B cell (primary cell): Measurements from ENCODE around the gene GMEB2. TPM values are rescaled to one million over a fixed set of nuclear protein-coding genes. Genes with fewer than 3 reads are reported as not detected.

Source experiments
- ATAC-seq: fragments of 200-7000 bp; cut with Tn5 transposase; one replicate; pipeline ENCODE4 v1.10.0; 2021; ENCODE audit warnings: low read depth, mild to moderate bottlenecking, moderate number of reproducible peaks, moderate library complexity
- CTCF ChIA-PET: fragments of 350-600 bp; sonication (Branson Sonifier 250); formaldehyde crosslinking; loops from one replicate; lab custom pipeline; 2021; ENCODE audit warnings: antibody characterized with exemption, inconsistent platforms; lab: Charles Lee
- POLR2A ChIA-PET: fragments of 350-600 bp; sonication (Branson Sonifier 250); formaldehyde crosslinking; loops from one replicate; lab custom pipeline; 2021; ENCODE audit warnings: antibody characterized with exemption; lab: Charles Lee
- DNase-seq: peaks from one replicate; pipeline ENCODE4 v3.0.0; 2013
- H2AFZ ChIP-seq: 2 replicates; pipeline ENCODE4 v1.6.1; 2012; ENCODE audit warnings: mild to moderate bottlenecking, low read depth, low read length; ENCODE audit not compliant: insufficient read depth, poor library complexity, severe bottlenecking
- H3K27ac ChIP-seq, 2 donors: 1 replicate in 1 of 2; 2 replicates in 1 of 2; pipeline ENCODE4 v1.5.1; 2012 to 2013; ENCODE audit warnings: low read length in 2 of 2, mild to moderate bottlenecking in 2 of 2, moderate library complexity in 1 of 2
- H3K27me3 ChIP-seq, 4 experiments: fragments of 200-600 bp in 1 of 4; sonication (generic) in 1 of 4; replicated peaks in 1 of 4; 1 replicate in 2 of 4; 2 replicates in 2 of 4; pipeline versions ENCODE4 v1.6.1 to v1.7.0; 2013 to 2016; ENCODE audit warnings: low read length in 3 of 4, mild to moderate bottlenecking in 2 of 4, mixed read lengths in 1 of 4, moderate library complexity in 1 of 4; ENCODE audit not compliant: insufficient read depth in 4 of 4, control insufficient read depth in 3 of 4; ENCODE audit errors: control extremely low read depth in 1 of 4
- H3K36me3 ChIP-seq, 2 experiments: replicated peaks in 1 of 2; 1 replicate in 1 of 2; 2 replicates in 1 of 2; pipeline versions ENCODE4 v1.6.1 to v1.7.1; 2013; ENCODE audit warnings: low read length in 1 of 2; ENCODE audit not compliant: insufficient read depth in 2 of 2, control insufficient read depth in 1 of 2; ENCODE audit errors: control extremely low read depth in 1 of 2, extremely low read depth in 1 of 2
- H3K4me1 ChIP-seq, 2 donors: fragments of 200-600 bp in 1 of 2; sonication (generic) in 1 of 2; 1 replicate in 1 of 2; 2 replicates in 1 of 2; pipeline versions ENCODE4 v1.5.1 to v1.6.1; 2013 to 2017; ENCODE audit warnings: low read length in 2 of 2; ENCODE audit not compliant: control insufficient read depth in 2 of 2, insufficient read depth in 2 of 2
- H3K4me2 ChIP-seq: replicated peaks from 2 replicates; pipeline ENCODE3; 2012; ENCODE audit warnings: mild to moderate bottlenecking, low read depth, low read length; ENCODE audit not compliant: poor library complexity, severe bottlenecking
- H3K4me3 ChIP-seq, 5 experiments: fragments of 200-600 bp in 1 of 5; sonication (generic) in 1 of 5; 1 replicate in 3 of 5; 2 replicates in 2 of 5; pipeline versions ENCODE4 v1.5.1 to v1.7.0; 2011 to 2016; ENCODE audit warnings: low read length in 4 of 5, mild to moderate bottlenecking in 4 of 5, low read depth in 2 of 5, control low read depth in 1 of 5, moderate library complexity in 1 of 5; ENCODE audit not compliant: insufficient read depth in 1 of 5; ENCODE audit errors: control extremely low read depth in 1 of 5, extremely low read depth in 1 of 5
- H3K79me2 ChIP-seq: fragments of 200-600 bp; sonication (generic); one replicate; pipeline ENCODE4 v1.6.0; 2016; ENCODE audit warnings: low read length; ENCODE audit not compliant: control insufficient read depth, insufficient read depth
- H3K9ac ChIP-seq: fragments of 200-600 bp; sonication (generic); 2 replicates; pipeline ENCODE4 v1.6.1; 2017; ENCODE audit warnings: mild to moderate bottlenecking, low read length, moderate library complexity
- H3K9me3 ChIP-seq, 3 donors: one replicate each; pipeline versions ENCODE4 v1.6.1 to v1.7.1; 2013; ENCODE audit warnings: low read length in 2 of 3; ENCODE audit not compliant: control insufficient read depth in 2 of 3, insufficient read depth in 1 of 3; ENCODE audit errors: control extremely low read depth in 1 of 3
- H4K20me1 ChIP-seq: 2 replicates; pipeline ENCODE4 v1.6.0; 2012; ENCODE audit warnings: mild to moderate bottlenecking, low read length; ENCODE audit not compliant: insufficient read depth, control insufficient read depth, poor library complexity, severe bottlenecking
- H3K27ac Mint-ChIP-seq: one replicate; pipeline ENCODE4 v1.8.0; 2021; ENCODE audit warnings: mixed read lengths
- H3K27me3 Mint-ChIP-seq: one replicate; pipeline ENCODE4 v1.8.0; 2021; ENCODE audit warnings: mixed read lengths
- H3K4me1 Mint-ChIP-seq: one replicate; pipeline ENCODE4 v1.8.0; 2021; ENCODE audit warnings: mixed read lengths
- H3K4me3 Mint-ChIP-seq: one replicate; pipeline ENCODE4 v1.8.0; 2021; ENCODE audit warnings: mixed read lengths
- H3K9me3 Mint-ChIP-seq: one replicate; pipeline ENCODE4 v1.8.0; 2022; ENCODE audit warnings: mixed read lengths; ENCODE audit not compliant: insufficient read depth
- CTCF ChIP-seq: fragments of 200-600 bp; IDR thresholded peaks from one replicate; pipeline ENCODE4 v1.8.0; 2022; ENCODE audit warnings: antibody characterized with exemption, mild to moderate bottlenecking
- EZH2 ChIP-seq: IDR thresholded peaks from 2 replicates; pipeline ENCODE4 v1.6.1; 2012; ENCODE audit warnings: borderline replicate concordance, low read depth, mild to moderate bottlenecking, moderate library complexity, low read length; ENCODE audit not compliant: insufficient read depth, poor library complexity, severe bottlenecking
- WGBS: methylation state at CpG from one replicate; pipeline ENCODE4 v1.1.5; 2013; ENCODE audit warnings: missing lambda C conversion rate; ENCODE audit not compliant: insufficient coverage; 5-methylcytosine and 5-hydroxymethylcytosine counted together
- intact Hi-C: fragments of 100-400 bp; cut with micrococcal nuclease; formaldehyde crosslinking; loops from one replicate; pipeline ENCODE4 v1.10.0; 2022
- polyA plus RNA-seq: library from polyadenylated mRNA; depleted of rRNA; stranded (reverse); fragments of >200 nt; gene quantifications from 2 replicates; pipeline ENCODE4 v1.2.3, GENCODE V29; 2012
- total RNA-seq, 2 donors: library from RNA; stranded (reverse); fragments of 120-200 nt in 1 of 2; gene quantifications; 1 replicate in 1 of 2; 2 replicates in 1 of 2; pipeline versions ENCODE4 v1.2.3 to v1.2.4, GENCODE V29; 2013 to 2022

Gene GMEB2
- total and polyA plus RNA-seq, 2 donors (not counting 1 experiment from before 2014, with no cell fraction given): 17.7 to 24.5 TPM

GRCh38 chr20:63561624-63562396 lies 65.1 kb downstream of the GMEB2 start:
- POLR2A ChIA-PET: interaction anchor here (1.2 to 1.6 kb wide), 2 partner anchors 12 to 80 kb away, joined by 3 to 4 read pairs; partner anchors contain the start of gene HELZ2
- H3K27me3 ChIP-seq: no peaks in the 10 kb centered on the region
- no peaks in the 10 kb centered on the region for H3K27me3 Mint-ChIP-seq
- TF ChIP-seq EZH2 (no peak), CTCF (no peak)
- no peak overlapping the region for H3K4me2 ChIP-seq
- 91% methylated on average over 36 of the region's 36 CpGs for WGBS
- intact Hi-C loops: no loop called here
- H3K9ac ChIP-seq: no peak overlapping the region
- H3K36me3 ChIP-seq: peaks cover 0 to 61% of the 10 kb centered on the region in 2 experiments
- CTCF ChIA-PET: no interaction called here
- no peak overlapping the region for H3K27ac ChIP-seq
- H3K4me3 ChIP-seq: no peak overlapping the region
- peaks cover 0 to 6% (median 0%) of the 10 kb centered on the region in 3 donors for H3K9me3 ChIP-seq
- no peak overlapping the region for H3K27ac Mint-ChIP-seq
- H4K20me1 ChIP-seq: peaks cover 70% of the 10 kb centered on the region
- H3K4me1 ChIP-seq: peaks cover 2 to 10% of the 10 kb centered on the region in 2 donors
- H3K79me2 ChIP-seq: no peaks in the 10 kb centered on the region
- H3K4me3 Mint-ChIP-seq: no peak overlapping the region
- ATAC-seq (no peak), DNase-seq (no peak)
- no peak overlapping the region for H2AFZ ChIP-seq
- H3K4me1 Mint-ChIP-seq: peaks cover 6% of the 10 kb centered on the region
- H3K9me3 Mint-ChIP-seq: no peaks in the 10 kb centered on the region
